Heart left ventricle (tissue), 16 donors: ENCODE results near the gene RUSF1. TPM values are rescaled to one million over a fixed set of nuclear protein-coding genes. Genes with fewer than 3 reads are reported as not detected.

Source experiments
- ATAC-seq, 4 donors: fragments of 200-7000 bp; cut with Tn5 transposase; one replicate each; pipeline ENCODE4 v1.9.1; 2020 to 2022; ENCODE audit warnings: moderate library complexity in 4 of 4, mild to moderate bottlenecking in 3 of 4, moderate number of reproducible peaks in 1 of 4
- DNase-seq, 5 donors: peaks; one replicate each; pipeline ENCODE4 v3.0.0-alpha.2; 2020
- H3K27ac ChIP-seq, 12 donors: fragments of 200-600 bp; sonication (generic) in 4 of 12; one replicate each; pipeline versions ENCODE4 v1.5.0 to v1.8.0; 2016 to 2022; ENCODE audit warnings: mild to moderate bottlenecking in 2 of 12
- H3K27me3 ChIP-seq, 9 donors: fragments of 200-600 bp; sonication (generic) in 2 of 9; one replicate each; pipeline versions ENCODE4 v1.5.1 to v1.8.0; 2016 to 2022; ENCODE audit warnings: mild to moderate bottlenecking in 3 of 9
- H3K36me3 ChIP-seq, 9 donors: fragments of 200-600 bp; sonication (generic) in 2 of 9; one replicate each; pipeline versions ENCODE4 v1.5.0 to v1.8.0; 2018 to 2022; ENCODE audit warnings: mild to moderate bottlenecking in 2 of 9
- H3K4me1 ChIP-seq, 12 donors: fragments of 200-600 bp; sonication (generic) in 4 of 12; one replicate each; pipeline versions ENCODE4 v1.5.0 to v1.8.0; 2016 to 2022; ENCODE audit warnings: mild to moderate bottlenecking in 3 of 12
- H3K4me3 ChIP-seq, 12 donors: fragments of 200-600 bp; sonication (generic) in 4 of 12; one replicate each; pipeline versions ENCODE4 v1.5.0 to v1.8.0; 2017 to 2022; ENCODE audit warnings: mild to moderate bottlenecking in 9 of 12, moderate library complexity in 4 of 12
- H3K9me3 ChIP-seq, 12 donors: fragments of 200-600 bp; sonication (generic) in 4 of 12; one replicate each; pipeline versions ENCODE4 v1.5.0 to v1.8.0; 2016 to 2022; ENCODE audit warnings: mild to moderate bottlenecking in 1 of 12
- POLR2A ChIP-seq, 2 donors: fragments of 450-650 bp; IDR thresholded peaks; one replicate each; pipeline ENCODE4 v1.6.1; 2017; ENCODE audit warnings: antibody characterized with exemption in 2 of 2, mild to moderate bottlenecking in 2 of 2, moderate library complexity in 2 of 2
- WGBS, 4 donors: extraction: QIAGEN DNeasy Blood & Tissue Kit in 2 of 4; methylation state at CpG; one replicate each; pipeline versions ENCODE4 v1.1.5 to v1.1.7; 2013 to 2018; 5-methylcytosine and 5-hydroxymethylcytosine counted together
- intact Hi-C, 10 donors: fragments of 100-400 bp; cut with DNase I; formaldehyde crosslinking; loops; one replicate each; pipeline versions ENCODE4 v1.11.1 to v1.14.2; 2022
- polyA plus RNA-seq, 2 donors: library from polyadenylated mRNA; stranded (reverse); fragments of 200-250 nt; gene quantifications; one replicate each; pipeline ENCODE4 v1.2.3, GENCODE V29; 2013
- total RNA-seq, 9 donors: library from RNA; depleted of rRNA in 2 of 9; stranded (reverse); fragments of >200 nt in 2 of 9; fragmentation: NEBNext Ultra II Directional in 3 of 9; extraction: Animal tissue kit (Norgen Biotek cat#: 25700) in 3 of 9; gene quantifications; one replicate each; pipeline versions ENCODE4 v1.1.0 to v1.2.4, GENCODE V29; 2016 to 2023
- TF ChIP-seq, protein P1 (sequence below), 12 donors: fragments of 200-600 bp; sonication (generic) in 4 of 12; IDR thresholded peaks; one replicate each; pipeline versions ENCODE4 v1.5.0 to v1.8.0; 2018 to 2022; ENCODE audit warnings: antibody characterized with exemption in 12 of 12, mild to moderate bottlenecking in 5 of 12
- donor health status: ischemic (EF 13 %, LVEDD 7.1; RV severe dilation, severe dysfunction).
- donor health status: healthy with polysubstance abuse.
- donor health status: DM: no; HTN: yes; CAD: no.
- donor health status: DM: no; HTN: no; CAD: no.
- donor health status: ischemic (EF 25% LVEDD 6.9; RV normal size, moderate dysfunction).
- donor health status: ischemic (EF 25% LVEDD 5.7; RV mildly dilated, moderate dysfunction).
- donor health status: healthy.
- donor health status: DM: yes; HTN: yes; CAD: no.
- donor health status: ischemic (EF 35%, LVEDD 5.7; RV mildly dilated, moderate dysfunction).
- donor health status: nonischemic (EF 11% LVEDD 7.7; RV severe dilation, severe dysfunction).
- donor health status: DM: yes; HTN: yes; CAD: no.
- donor health status: PGD.
- donor health status: ischemic (EF 29% LVEDD 5.4; RV normal size, mild dysfunction).
- donor health status: nonischemic (EF 23%, LVEDD 6.1; RV moderate dilation, normal function).

RUSF1 gene
- total and polyA plus RNA-seq, 11 donors = 17.8 to 32.5 (median 22.4) TPM

DNA sequence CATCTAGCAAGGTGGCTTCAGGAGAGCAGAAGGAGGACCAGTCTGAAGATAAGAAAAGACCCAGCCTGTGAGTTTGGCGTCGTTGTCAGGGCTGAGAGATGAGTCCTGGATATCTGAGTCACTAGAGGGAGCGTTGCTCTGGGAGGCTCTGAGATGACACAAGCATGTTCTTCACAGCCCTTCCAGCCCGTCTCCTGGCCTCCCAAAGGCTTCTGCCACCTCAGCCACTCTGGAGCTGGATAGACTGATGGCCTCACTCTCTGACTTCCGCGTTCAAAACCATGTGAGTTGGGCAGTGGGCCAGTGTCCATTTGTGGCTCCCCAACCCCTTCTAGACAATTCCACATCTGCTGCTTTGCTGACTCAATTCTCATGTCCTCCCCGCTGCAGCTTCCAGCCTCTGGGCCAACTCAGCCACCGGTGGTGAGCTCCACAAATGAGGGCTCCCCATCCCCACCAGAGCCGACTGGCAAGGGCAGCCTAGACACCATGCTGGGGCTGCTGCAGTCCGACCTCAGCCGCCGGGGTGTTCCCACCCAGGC is 33.9 kb downstream of the RUSF1 start:
- ATAC-seq (no peak), DNase-seq (no peak)
- H3K4me1 ChIP-seq = peaks cover 0 to 31% (median 14%) of the 10 kb centered on the region in 12 donors
- intact Hi-C loops = loop anchor here in 2 of 10 donors (5.0 kb wide), 1 partner anchor 33 kb away; the partner anchor contains the start of gene RUSF1 (in 2 of the 2)
- TF ChIP-seq, protein P1, sequence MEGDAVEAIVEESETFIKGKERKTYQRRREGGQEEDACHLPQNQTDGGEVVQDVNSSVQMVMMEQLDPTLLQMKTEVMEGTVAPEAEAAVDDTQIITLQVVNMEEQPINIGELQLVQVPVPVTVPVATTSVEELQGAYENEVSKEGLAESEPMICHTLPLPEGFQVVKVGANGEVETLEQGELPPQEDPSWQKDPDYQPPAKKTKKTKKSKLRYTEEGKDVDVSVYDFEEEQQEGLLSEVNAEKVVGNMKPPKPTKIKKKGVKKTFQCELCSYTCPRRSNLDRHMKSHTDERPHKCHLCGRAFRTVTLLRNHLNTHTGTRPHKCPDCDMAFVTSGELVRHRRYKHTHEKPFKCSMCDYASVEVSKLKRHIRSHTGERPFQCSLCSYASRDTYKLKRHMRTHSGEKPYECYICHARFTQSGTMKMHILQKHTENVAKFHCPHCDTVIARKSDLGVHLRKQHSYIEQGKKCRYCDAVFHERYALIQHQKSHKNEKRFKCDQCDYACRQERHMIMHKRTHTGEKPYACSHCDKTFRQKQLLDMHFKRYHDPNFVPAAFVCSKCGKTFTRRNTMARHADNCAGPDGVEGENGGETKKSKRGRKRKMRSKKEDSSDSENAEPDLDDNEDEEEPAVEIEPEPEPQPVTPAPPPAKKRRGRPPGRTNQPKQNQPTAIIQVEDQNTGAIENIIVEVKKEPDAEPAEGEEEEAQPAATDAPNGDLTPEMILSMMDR (IDR thresholded peaks at IDR 0.05) = no peak
- no peak for TF ChIP-seq POLR2A (IDR thresholded peaks at IDR 0.05)
- peaks cover 0 to 2% (median 0%) of the 10 kb centered on the region in 9 donors for H3K27me3 ChIP-seq
- peaks cover 0 to 50% (median 39%) of the 10 kb centered on the region in 9 donors for H3K36me3 ChIP-seq
- no peak overlapping the region for H3K4me3 ChIP-seq
- H3K9me3 ChIP-seq = no peaks in the 10 kb centered on the region
- WGBS, 4 donors = 77 to 83% (median 80%) methylated on average over 12 of the region's 12 CpGs
- H3K27ac ChIP-seq = peak overlapping the region in 1 of 12 donors; percentile 97

DNA sequence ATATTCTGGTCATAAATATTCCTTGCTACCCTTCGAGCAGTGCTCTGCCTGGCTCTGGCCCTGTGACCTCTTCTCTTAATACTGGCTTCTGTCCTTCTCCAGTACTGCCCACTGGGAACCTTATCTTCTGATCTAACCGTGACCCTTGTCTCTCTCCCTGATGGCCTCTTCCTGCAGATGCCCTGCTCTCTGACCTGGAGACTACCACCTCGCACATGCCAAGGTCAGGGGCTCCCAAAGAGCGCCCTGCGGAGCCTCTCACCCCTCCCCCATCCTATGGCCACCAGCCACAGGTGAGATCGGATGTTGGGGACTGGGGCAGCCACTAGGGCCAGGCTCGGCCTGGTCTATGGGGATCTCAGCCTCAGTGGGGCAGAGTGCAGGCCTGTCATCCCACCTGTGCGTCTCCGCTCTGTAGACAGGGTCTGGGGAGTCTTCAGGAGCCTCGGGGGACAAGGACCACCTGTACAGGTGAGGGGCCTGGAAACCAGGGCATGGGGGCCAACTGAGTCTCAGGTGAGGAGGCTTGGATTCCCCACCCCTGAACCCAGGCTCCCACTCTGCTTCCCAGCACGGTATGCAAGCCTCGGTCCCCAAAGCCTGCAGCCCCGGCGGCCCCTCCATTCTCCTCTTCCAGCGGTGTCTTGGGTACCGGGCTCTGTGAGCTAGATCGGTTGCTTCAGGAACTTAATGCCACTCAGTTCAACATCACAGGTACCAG is 34.8 kb downstream of the RUSF1 start:
- TF ChIP-seq POLR2A (IDR thresholded peaks at IDR 0.05) = no peak
- TF ChIP-seq, protein P1 (IDR thresholded peaks at IDR 0.05) = no peak
- ATAC-seq = no peak

DNA sequence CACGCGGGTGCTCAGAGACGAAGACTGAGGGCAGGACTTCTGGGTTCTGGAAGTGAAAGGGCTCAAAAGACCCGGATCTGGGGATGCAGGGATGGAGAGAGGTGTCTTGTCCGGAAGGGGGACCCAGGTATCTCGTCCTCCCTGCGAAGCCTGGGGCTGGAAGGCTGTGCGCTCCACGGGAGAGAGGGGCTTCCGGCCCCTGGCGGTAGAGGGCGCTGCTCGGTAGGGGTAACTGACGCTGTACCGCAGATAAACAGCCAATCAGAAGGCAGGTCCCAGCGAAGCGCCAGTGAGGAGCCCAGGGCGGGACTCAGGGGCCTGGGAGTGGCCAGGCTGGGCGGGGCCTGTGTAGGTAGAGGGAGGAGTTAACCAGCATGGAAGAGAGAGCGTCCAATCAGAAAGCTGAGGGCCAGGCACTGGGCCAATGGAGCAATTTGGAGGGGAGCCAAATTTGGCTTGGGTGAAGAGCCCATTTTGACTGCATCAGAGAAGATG is 35.4 kb downstream of the RUSF1 start:
- H3K36me3 ChIP-seq = peaks cover 0 to 44% (median 35%) of the 10 kb centered on the region in 9 donors
- ATAC-seq = peak; percentile 88 to 94 (median 91)
- H3K4me1 ChIP-seq = peaks cover 0 to 31% (median 14%) of the 10 kb centered on the region in 12 donors
- peak overlapping the region; percentile 45 to 86 (median 68) for H3K4me3 ChIP-seq
- H3K27ac ChIP-seq = peak overlapping the region; percentile 75 to 97 (median 90)
- intact Hi-C loops = loop anchor here in 4 of 10 donors (2.0 to 5.0 kb wide), 3 partner anchors 14 to 36 kb away; partner anchors contain the start of genes RUSF1 (in 3 of the 4) and ARMC5 (in 1 of the 4)
- H3K9me3 ChIP-seq = no peaks in the 10 kb centered on the region
- TF ChIP-seq, protein P1 (IDR thresholded peaks at IDR 0.05) = peak; percentile 48 to 92 (median 65)
- TF ChIP-seq POLR2A (IDR thresholded peaks at IDR 0.05) = peak in 1 of 2 donors; percentile 24
- WGBS, 4 donors = 20 to 22% (median 21%) methylated on average over 13 to 20 of the region's 20 CpGs
- peak; percentile 90 to 94 (median 92) for DNase-seq
- peaks cover 0 to 2% (median 0%) of the 10 kb centered on the region in 9 donors for H3K27me3 ChIP-seq

More for the DNA sequence above, 34.8 kb downstream of the RUSF1 start:
- H3K27ac ChIP-seq = peak overlapping the region in 5 of 12 donors; percentile 79 to 97 (median 95)
- peaks cover 0 to 50% (median 39%) of the 10 kb centered on the region in 9 donors for H3K36me3 ChIP-seq
- no peak for DNase-seq
- peaks cover 0 to 31% (median 14%) of the 10 kb centered on the region in 12 donors for H3K4me1 ChIP-seq
- H3K9me3 ChIP-seq = no peaks in the 10 kb centered on the region
- 79 to 85% (median 81%) methylated on average over 14 to 17 of the region's 17 CpGs for WGBS, 4 donors
- H3K27me3 ChIP-seq = peaks cover 0 to 2% (median 0%) of the 10 kb centered on the region in 9 donors
- intact Hi-C loops = loop anchor here in 4 of 10 donors (2.0 to 5.0 kb wide), 3 partner anchors 15 to 35 kb away; partner anchors contain the start of genes RUSF1 (in 3 of the 4) and ARMC5 (in 1 of the 4)
- H3K4me3 ChIP-seq = peak overlapping the region in 6 of 12 donors; percentile 56 to 86 (median 74)
